ENCODE data around the gene RTL10.
"Not testable (repeated sequence)": the region's sequence is repeated elsewhere in the genome, so short reads cannot be mapped to it uniquely, and the experiment has no call there.

Gene RTL10

GRCh38 chr22:19887256-19887985 lies 32.7 kb upstream of the RTL10 start:
- no peak overlapping the region for H3K27ac ChIP-seq
- TF ChIP-seq CTCF (conservative IDR thresholded peaks at IDR 0.05) = no peak

- no peak for TF ChIP-seq CTCF (conservative IDR thresholded peaks at IDR 0.05)
- no peak overlapping the region for H3K27ac ChIP-seq
Observed at GRCh38 chr22:19886605-19887255, 32.1 kb upstream of the RTL10 start.

DNA sequence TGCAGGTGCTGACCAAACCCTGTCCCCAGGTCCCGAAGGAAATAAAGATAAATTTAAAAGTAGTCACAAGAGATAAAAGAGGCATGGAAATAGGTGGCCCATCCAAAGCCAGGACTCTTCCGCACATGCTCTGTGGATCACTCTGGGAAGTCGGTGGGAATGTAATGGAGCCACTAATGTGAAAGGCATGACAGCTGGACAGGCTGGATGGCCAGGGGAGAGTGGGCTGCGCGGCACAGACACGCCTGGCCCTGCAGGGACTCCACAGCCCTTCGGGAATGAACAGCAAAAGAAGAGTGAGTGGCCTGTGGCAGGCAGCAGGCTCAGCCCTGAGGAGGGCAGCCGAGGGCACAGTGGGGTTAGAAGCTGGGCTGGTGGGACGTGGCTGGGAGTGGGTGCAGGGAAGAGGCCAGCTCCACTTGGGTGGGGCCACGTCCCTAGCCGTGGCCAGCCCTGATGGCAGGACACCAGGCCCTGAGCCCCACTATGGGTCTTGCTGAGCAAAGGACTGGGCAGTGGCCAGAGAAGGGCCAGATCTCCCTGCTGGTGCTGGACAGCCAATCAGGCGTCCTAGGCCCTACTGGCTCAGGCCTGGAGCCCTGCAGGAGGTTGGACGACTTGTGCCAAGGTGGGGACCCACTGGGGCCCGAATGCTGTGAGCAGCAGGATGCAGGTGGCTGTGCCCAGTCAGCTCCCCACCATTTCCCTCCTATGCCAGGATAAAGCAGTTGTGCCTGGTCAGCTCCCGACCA lies 31.3 kb upstream of the RTL10 start:
- TF ChIP-seq CTCF (conservative IDR thresholded peaks at IDR 0.05) = no peak
- no peak overlapping the region for H3K27ac ChIP-seq

DNA sequence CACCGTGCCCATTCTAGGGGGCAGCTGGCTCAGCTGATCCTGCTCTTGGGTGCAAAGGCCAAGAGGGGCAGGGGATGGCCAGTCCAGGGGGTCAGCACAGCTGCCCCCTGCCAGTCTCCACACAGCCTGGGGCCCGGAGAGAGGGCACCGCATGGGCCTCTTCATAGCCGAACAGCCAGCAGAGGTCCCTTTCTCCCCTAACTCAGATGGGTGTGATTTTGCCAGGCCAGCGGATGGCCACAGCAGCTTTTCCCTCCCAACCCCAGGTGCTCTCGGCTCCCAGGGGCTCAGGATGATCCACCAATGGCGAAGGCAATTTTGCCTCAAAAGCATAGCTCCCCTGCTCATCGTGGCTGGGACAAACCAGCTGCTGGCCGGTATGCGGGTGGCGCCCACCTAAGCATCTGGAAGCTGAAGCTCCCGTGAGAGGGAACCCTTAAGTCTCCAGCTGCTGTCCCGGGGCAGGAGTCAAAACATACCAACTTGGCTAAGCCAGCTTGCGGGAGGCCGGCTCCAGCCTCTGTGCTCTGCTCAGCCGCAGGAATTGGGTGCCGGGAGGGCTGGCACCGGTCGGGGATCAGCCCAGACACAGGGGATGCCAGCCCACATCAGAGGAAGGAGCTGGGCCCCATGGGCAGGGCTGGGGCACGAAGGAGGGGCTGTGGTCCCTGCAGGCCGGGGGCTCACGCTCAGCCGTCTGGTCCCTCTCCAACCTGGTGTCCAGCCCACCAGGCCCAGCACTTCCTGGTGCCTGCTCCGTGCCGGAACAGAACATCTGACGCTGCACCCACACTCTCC lies 30.5 kb upstream of the RTL10 start:
- H3K27ac ChIP-seq = no peak overlapping the region
- TF ChIP-seq CTCF (conservative IDR thresholded peaks at IDR 0.05) = no peak

GRCh38 chr22:19884161-19884953 lies 29.7 kb upstream of the RTL10 start:
- no peak overlapping the region for H3K27ac ChIP-seq
- TF ChIP-seq CTCF (conservative IDR thresholded peaks at IDR 0.05) = no peak

DNA sequence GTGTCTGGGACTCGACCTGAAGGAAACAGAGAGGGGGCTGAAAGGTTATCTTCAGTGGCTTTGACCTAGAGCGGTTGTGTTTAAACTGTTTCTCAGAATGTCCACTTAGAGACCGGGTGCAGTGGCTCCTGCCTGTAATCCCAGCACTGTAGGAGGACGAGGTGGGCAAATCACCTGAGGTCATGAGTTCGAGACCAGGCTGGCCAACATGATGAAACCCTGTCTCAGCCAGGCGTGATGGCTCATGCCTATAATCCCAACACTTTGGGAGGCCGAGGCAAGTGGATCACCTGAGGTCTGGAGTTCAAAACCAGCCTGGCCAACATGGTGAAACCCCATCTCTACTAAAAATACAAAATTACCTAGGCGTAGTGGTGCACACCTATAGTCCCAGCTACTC lies 28.8 kb upstream of the RTL10 start:
- not testable (repeated sequence) for H3K27ac ChIP-seq
